Suprapubic skin (tissue), 3 donors: Measurements from ENCODE around the gene STAU1.

Experiments
- POLR2AphosphoS5 ChIP-seq, 3 donors: sonication (generic); formaldehyde crosslinking; IDR thresholded peaks; one replicate each; pipeline ENCODE4 v1.6.1; 2017; ENCODE audit warnings: antibody characterized with exemption in 3 of 3
- TF ChIP-seq, protein P1 (sequence below), 2 donors: fragments of 200-600 bp in 1 of 2; fragments of 450-650 bp in 1 of 2; sonication (generic) in 1 of 2; IDR thresholded peaks; one replicate each; pipeline ENCODE4 v1.5.1; 2016 to 2019; ENCODE audit warnings: antibody characterized with exemption in 2 of 2, mild to moderate bottlenecking in 1 of 2, moderate library complexity in 1 of 2

DNA sequence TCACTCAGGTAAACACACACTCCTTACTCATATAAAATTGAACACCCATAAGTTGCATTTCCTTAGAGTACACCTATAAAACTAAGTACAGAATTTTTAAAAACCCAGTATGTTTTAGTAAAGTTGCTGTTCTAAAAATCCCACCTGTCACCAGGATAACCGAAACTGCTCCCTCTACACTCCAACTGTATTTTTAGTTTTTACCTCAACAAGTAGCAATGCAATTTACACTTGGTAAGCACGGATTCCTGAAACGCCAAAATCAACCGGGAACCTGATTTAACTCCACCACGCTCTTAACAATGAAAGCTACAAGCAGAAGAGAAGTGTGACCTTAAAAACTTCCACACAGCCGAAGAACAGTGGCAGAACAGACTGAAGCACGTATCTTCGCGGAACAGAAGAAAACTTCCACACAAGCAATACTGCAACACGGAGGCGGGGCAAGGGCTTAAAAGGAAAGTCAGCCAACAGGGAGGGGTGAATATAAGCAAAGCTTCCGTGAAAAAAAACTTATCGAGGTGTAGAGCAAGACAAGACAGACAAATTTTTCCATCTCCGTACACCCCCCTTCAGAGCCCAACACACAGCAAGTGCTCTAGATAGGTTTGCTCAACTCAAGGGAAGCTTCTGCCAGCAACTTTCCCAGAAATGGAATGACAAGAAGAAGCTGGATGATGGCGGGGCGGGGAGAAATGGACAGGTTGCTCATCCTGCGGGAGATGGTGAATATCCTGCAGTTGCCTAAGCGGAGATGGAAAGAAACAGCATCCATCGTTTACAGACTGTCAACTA is 1.4 kb downstream of the STAU1 start:
- TF ChIP-seq, protein P1, sequence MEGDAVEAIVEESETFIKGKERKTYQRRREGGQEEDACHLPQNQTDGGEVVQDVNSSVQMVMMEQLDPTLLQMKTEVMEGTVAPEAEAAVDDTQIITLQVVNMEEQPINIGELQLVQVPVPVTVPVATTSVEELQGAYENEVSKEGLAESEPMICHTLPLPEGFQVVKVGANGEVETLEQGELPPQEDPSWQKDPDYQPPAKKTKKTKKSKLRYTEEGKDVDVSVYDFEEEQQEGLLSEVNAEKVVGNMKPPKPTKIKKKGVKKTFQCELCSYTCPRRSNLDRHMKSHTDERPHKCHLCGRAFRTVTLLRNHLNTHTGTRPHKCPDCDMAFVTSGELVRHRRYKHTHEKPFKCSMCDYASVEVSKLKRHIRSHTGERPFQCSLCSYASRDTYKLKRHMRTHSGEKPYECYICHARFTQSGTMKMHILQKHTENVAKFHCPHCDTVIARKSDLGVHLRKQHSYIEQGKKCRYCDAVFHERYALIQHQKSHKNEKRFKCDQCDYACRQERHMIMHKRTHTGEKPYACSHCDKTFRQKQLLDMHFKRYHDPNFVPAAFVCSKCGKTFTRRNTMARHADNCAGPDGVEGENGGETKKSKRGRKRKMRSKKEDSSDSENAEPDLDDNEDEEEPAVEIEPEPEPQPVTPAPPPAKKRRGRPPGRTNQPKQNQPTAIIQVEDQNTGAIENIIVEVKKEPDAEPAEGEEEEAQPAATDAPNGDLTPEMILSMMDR (IDR thresholded peaks at IDR 0.05) = no peak
- no peak for TF ChIP-seq POLR2AphosphoS5 (IDR thresholded peaks at IDR 0.05)
